ENCODE data around the gene RABL2A.
A peak's percentile ranks its signal among the peaks of the same experiment; 100 is the strongest.
"Not testable (repeated sequence)": the region's sequence is repeated elsewhere in the genome, so short reads cannot be mapped to it uniquely, and the experiment has no call there.

Gene RABL2A

DNA sequence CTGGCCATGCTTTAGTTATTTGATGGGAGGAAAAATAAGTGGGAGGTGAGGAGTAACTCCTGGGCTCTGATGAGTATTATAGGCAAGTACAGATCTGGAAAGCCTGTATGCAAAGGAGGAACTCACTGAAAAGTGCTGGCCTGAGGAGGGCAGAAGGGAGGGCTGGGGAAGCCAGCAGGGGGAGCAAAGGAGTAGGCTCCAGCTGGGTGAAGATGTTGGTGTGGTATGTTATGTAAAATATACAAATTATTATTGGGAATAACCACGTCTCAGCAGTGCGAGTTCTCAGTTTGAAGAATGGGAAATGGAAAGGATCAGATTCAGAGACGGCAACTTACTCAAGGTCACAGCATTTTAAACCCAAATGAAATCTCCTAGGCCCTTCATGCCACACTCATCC lies 39.9 kb upstream of the RABL2A start:
- not testable (repeated sequence) for H3K27me3 ChIP-seq (replicated peaks; ENCODE audit: insufficient read depth, low read length); H3K79me2 ChIP-seq (ENCODE audit: low read length); H2AFZ ChIP-seq (ENCODE audit: low read length); H3K9me3 ChIP-seq (replicated peaks; ENCODE audit: insufficient read depth, low read length); H3K36me3 ChIP-seq (replicated peaks; ENCODE audit: insufficient read depth, low read length); H3K4me2 ChIP-seq (ENCODE audit: low read depth, low read length); H3K9ac ChIP-seq (ENCODE audit: low read length); H3K9me2 ChIP-seq (replicated peaks; ENCODE audit: insufficient read depth, low read length); H3K27ac ChIP-seq (ENCODE audit: low read length); H3K4me1 ChIP-seq (ENCODE audit: low read length); H3F3A ChIP-seq (ENCODE audit: insufficient read depth, low read length); H4K20me1 ChIP-seq (ENCODE audit: insufficient read depth, low read length); H3K4me3 ChIP-seq (ENCODE audit: low read length)
- TF ChIP-seq, protein P1, sequence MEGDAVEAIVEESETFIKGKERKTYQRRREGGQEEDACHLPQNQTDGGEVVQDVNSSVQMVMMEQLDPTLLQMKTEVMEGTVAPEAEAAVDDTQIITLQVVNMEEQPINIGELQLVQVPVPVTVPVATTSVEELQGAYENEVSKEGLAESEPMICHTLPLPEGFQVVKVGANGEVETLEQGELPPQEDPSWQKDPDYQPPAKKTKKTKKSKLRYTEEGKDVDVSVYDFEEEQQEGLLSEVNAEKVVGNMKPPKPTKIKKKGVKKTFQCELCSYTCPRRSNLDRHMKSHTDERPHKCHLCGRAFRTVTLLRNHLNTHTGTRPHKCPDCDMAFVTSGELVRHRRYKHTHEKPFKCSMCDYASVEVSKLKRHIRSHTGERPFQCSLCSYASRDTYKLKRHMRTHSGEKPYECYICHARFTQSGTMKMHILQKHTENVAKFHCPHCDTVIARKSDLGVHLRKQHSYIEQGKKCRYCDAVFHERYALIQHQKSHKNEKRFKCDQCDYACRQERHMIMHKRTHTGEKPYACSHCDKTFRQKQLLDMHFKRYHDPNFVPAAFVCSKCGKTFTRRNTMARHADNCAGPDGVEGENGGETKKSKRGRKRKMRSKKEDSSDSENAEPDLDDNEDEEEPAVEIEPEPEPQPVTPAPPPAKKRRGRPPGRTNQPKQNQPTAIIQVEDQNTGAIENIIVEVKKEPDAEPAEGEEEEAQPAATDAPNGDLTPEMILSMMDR (IDR thresholded peaks at IDR 0.05; ENCODE audit: low read length): peak; percentile 23; the same call in 1 of the 2 replicates
- peak; percentile 44 for DNase-seq

DNA sequence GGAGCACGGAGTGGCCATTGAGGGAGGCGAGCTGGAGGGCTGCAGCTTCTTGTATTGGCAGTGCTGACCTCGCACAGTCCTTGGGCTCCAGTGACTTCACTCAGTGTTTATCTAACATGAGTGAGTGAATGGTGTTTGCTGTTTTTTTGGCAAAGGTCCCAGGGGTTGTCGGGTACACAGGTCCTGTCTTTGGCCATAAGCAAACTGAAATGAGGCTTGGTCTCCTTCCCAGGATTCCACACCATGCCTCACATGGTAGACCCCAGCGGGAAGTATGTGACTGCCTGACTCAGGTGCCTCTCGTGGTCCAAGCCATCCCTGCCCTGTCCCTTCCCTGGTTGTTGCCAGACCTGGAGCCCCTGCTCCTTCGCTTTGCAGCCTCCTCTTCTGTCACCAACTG lies 37.5 kb upstream of the RABL2A start:
- not testable (repeated sequence) for DNase-seq; H4K20me1 ChIP-seq (ENCODE audit: insufficient read depth, low read length); H3K4me1 ChIP-seq (ENCODE audit: low read length); H3K36me3 ChIP-seq (replicated peaks; ENCODE audit: insufficient read depth, low read length); H3K4me3 ChIP-seq (ENCODE audit: low read length); H3K4me2 ChIP-seq (ENCODE audit: low read depth, low read length); H3F3A ChIP-seq (ENCODE audit: insufficient read depth, low read length); H3K9me2 ChIP-seq (replicated peaks; ENCODE audit: insufficient read depth, low read length); H3K79me2 ChIP-seq (ENCODE audit: low read length); H3K9me3 ChIP-seq (replicated peaks; ENCODE audit: insufficient read depth, low read length); H3K27me3 ChIP-seq (replicated peaks; ENCODE audit: insufficient read depth, low read length); H2AFZ ChIP-seq (ENCODE audit: low read length); H3K9ac ChIP-seq (ENCODE audit: low read length); H3K27ac ChIP-seq (ENCODE audit: low read length)

- H3K36me3 ChIP-seq (replicated peaks; ENCODE audit: insufficient read depth, low read length): not testable (repeated sequence)
Observed at GRCh38 chr2:113591926-113592325, 35.1 kb upstream of the RABL2A start.

GRCh38 chr2:113593280-113593679 lies 33.8 kb upstream of the RABL2A start:
- not testable (repeated sequence) for H3K27me3 ChIP-seq (replicated peaks; ENCODE audit: insufficient read depth, low read length); H4K20me1 ChIP-seq (ENCODE audit: insufficient read depth, low read length); H2AFZ ChIP-seq (ENCODE audit: low read length); H3K9ac ChIP-seq (ENCODE audit: low read length); H3K4me1 ChIP-seq (ENCODE audit: low read length); H3K9me3 ChIP-seq (replicated peaks; ENCODE audit: insufficient read depth, low read length); H3K4me2 ChIP-seq (ENCODE audit: low read depth, low read length); DNase-seq; H3K36me3 ChIP-seq (replicated peaks; ENCODE audit: insufficient read depth, low read length); H3K27ac ChIP-seq (ENCODE audit: low read length); H3F3A ChIP-seq (ENCODE audit: insufficient read depth, low read length); H3K4me3 ChIP-seq (ENCODE audit: low read length); H3K9me2 ChIP-seq (replicated peaks; ENCODE audit: insufficient read depth, low read length); H3K79me2 ChIP-seq (ENCODE audit: low read length)

More at GRCh38 chr2:113591926-113592325, 35.1 kb upstream of the RABL2A start:
- H3K9me3 ChIP-seq (replicated peaks; ENCODE audit: insufficient read depth, low read length); DNase-seq; H3F3A ChIP-seq (ENCODE audit: insufficient read depth, low read length); H4K20me1 ChIP-seq (ENCODE audit: insufficient read depth, low read length); H3K4me2 ChIP-seq (ENCODE audit: low read depth, low read length); H3K27ac ChIP-seq (ENCODE audit: low read length); H3K4me3 ChIP-seq (ENCODE audit: low read length); H3K27me3 ChIP-seq (replicated peaks; ENCODE audit: insufficient read depth, low read length); H2AFZ ChIP-seq (ENCODE audit: low read length); H3K79me2 ChIP-seq (ENCODE audit: low read length); H3K9ac ChIP-seq (ENCODE audit: low read length); H3K4me1 ChIP-seq (ENCODE audit: low read length); H3K9me2 ChIP-seq (replicated peaks; ENCODE audit: insufficient read depth, low read length): not testable (repeated sequence)

DNA sequence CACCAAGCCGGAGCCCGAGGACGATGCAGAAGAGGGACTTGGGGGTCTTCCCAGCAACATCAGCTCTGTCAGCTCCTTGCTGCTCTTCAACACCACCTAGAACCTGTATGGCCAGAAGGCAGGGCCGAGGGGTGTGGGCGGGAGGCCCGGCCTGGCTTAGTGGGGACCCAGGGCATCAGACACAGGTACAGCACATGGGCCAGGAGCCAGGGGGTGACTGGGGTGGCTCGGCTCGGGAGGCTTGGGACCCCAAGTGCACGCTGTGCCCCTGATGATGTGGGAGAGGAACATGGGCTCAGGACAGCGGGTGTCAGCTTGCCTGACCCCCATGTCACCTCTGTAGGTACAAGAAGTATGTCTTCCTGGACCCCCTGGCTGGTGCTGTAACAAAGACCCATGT lies 31.3 kb upstream of the RABL2A start:
- H3K4me2 ChIP-seq (ENCODE audit: low read depth, low read length); H3K9me2 ChIP-seq (replicated peaks; ENCODE audit: insufficient read depth, low read length); H3K4me3 ChIP-seq (ENCODE audit: low read length); H3K9me3 ChIP-seq (replicated peaks; ENCODE audit: insufficient read depth, low read length); DNase-seq; H3K27ac ChIP-seq (ENCODE audit: low read length); H3K36me3 ChIP-seq (replicated peaks; ENCODE audit: insufficient read depth, low read length); H3F3A ChIP-seq (ENCODE audit: insufficient read depth, low read length); H2AFZ ChIP-seq (ENCODE audit: low read length); H3K9ac ChIP-seq (ENCODE audit: low read length); H3K27me3 ChIP-seq (replicated peaks; ENCODE audit: insufficient read depth, low read length); H3K4me1 ChIP-seq (ENCODE audit: low read length); H4K20me1 ChIP-seq (ENCODE audit: insufficient read depth, low read length); H3K79me2 ChIP-seq (ENCODE audit: low read length): not testable (repeated sequence)

GRCh38 chr2:113597164-113597563 lies 29.9 kb upstream of the RABL2A start:
- H3K4me2 ChIP-seq (ENCODE audit: low read depth, low read length); H3K9ac ChIP-seq (ENCODE audit: low read length); H3K9me2 ChIP-seq (replicated peaks; ENCODE audit: insufficient read depth, low read length); H3K4me1 ChIP-seq (ENCODE audit: low read length); H4K20me1 ChIP-seq (ENCODE audit: insufficient read depth, low read length); H3K4me3 ChIP-seq (ENCODE audit: low read length); H3K9me3 ChIP-seq (replicated peaks; ENCODE audit: insufficient read depth, low read length); H2AFZ ChIP-seq (ENCODE audit: low read length); DNase-seq; H3K27me3 ChIP-seq (replicated peaks; ENCODE audit: insufficient read depth, low read length); H3K36me3 ChIP-seq (replicated peaks; ENCODE audit: insufficient read depth, low read length); H3K27ac ChIP-seq (ENCODE audit: low read length); H3F3A ChIP-seq (ENCODE audit: insufficient read depth, low read length); H3K79me2 ChIP-seq (ENCODE audit: low read length): not testable (repeated sequence)

- H3K4me3 ChIP-seq (ENCODE audit: low read length); H3K9ac ChIP-seq (ENCODE audit: low read length); H3K36me3 ChIP-seq (replicated peaks; ENCODE audit: insufficient read depth, low read length); H3K27me3 ChIP-seq (replicated peaks; ENCODE audit: insufficient read depth, low read length); H2AFZ ChIP-seq (ENCODE audit: low read length); H3K9me3 ChIP-seq (replicated peaks; ENCODE audit: insufficient read depth, low read length); H3F3A ChIP-seq (ENCODE audit: insufficient read depth, low read length); DNase-seq; H3K27ac ChIP-seq (ENCODE audit: low read length); H3K79me2 ChIP-seq (ENCODE audit: low read length); H3K4me1 ChIP-seq (ENCODE audit: low read length); H3K4me2 ChIP-seq (ENCODE audit: low read depth, low read length); H4K20me1 ChIP-seq (ENCODE audit: insufficient read depth, low read length); H3K9me2 ChIP-seq (replicated peaks; ENCODE audit: insufficient read depth, low read length): not testable (repeated sequence)
Observed at GRCh38 chr2:113597572-113597971, 29.5 kb upstream of the RABL2A start.

DNA sequence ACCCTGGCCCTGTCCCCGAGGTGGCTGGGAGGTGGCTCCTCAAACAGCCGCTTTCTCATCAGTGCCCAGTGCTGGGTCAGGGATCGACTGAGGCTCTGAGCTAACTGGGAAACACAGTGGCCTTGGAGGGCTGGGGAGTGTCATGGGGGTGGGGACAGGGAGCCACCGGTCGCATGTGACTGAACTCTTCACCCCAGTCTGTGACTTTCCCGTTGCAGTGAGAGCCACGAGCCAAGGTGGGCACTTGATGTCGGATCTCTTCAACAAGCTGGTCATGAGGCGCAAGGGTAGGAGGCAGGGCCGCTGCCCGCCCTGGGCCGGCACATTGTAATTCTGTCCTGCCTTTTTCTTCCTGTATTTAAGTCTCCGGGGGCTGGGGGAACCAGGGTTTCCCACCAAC lies 28.9 kb upstream of the RABL2A start:
- not testable (repeated sequence) for DNase-seq; H3K27me3 ChIP-seq (replicated peaks; ENCODE audit: insufficient read depth, low read length); H3K9me3 ChIP-seq (replicated peaks; ENCODE audit: insufficient read depth, low read length); H3K4me2 ChIP-seq (ENCODE audit: low read depth, low read length); H3K4me1 ChIP-seq (ENCODE audit: low read length); H3K9me2 ChIP-seq (replicated peaks; ENCODE audit: insufficient read depth, low read length); H3K27ac ChIP-seq (ENCODE audit: low read length); H2AFZ ChIP-seq (ENCODE audit: low read length); H4K20me1 ChIP-seq (ENCODE audit: insufficient read depth, low read length); H3K9ac ChIP-seq (ENCODE audit: low read length); H3K4me3 ChIP-seq (ENCODE audit: low read length); H3F3A ChIP-seq (ENCODE audit: insufficient read depth, low read length); H3K36me3 ChIP-seq (replicated peaks; ENCODE audit: insufficient read depth, low read length); H3K79me2 ChIP-seq (ENCODE audit: low read length)
